ENCODE data around the gene SOCS2.
A peak's percentile ranks its signal among the peaks of the same experiment; 100 is the strongest.

SOCS2 gene

GRCh38 chr12:93577222-93577621, 4.7 kb downstream of the SOCS2 start:
- peak; percentile 52 for DNase-seq (ENCODE audit: low read depth)
- no peak overlapping the region for H3K4me3 ChIP-seq (ENCODE audit: low read length)
- TF ChIP-seq CTCF (IDR thresholded peaks at IDR 0.05; ENCODE audit: insufficient read depth, low read depth, low read length, missing control alignments), result no peak

GRCh38 chr12:93578221-93578620, 5.7 kb downstream of the SOCS2 start:
- H3K4me3 ChIP-seq (ENCODE audit: low read length), result no peak overlapping the region
- DNase-seq (ENCODE audit: low read depth), result no peak
- no peak for TF ChIP-seq CTCF (IDR thresholded peaks at IDR 0.05; ENCODE audit: insufficient read depth, low read depth, low read length, missing control alignments)

- DNase-seq (ENCODE audit: low read depth), result no peak
- TF ChIP-seq CTCF (IDR thresholded peaks at IDR 0.05; ENCODE audit: insufficient read depth, low read depth, low read length, missing control alignments), result no peak
- H3K4me3 ChIP-seq (ENCODE audit: low read length), result no peak overlapping the region
Measured at GRCh38 chr12:93580682-93581081, 8.2 kb downstream of the SOCS2 start.

- TF ChIP-seq CTCF (IDR thresholded peaks at IDR 0.05; ENCODE audit: insufficient read depth, low read depth, low read length, missing control alignments), result no peak
- H3K4me3 ChIP-seq (ENCODE audit: low read length), result no peak overlapping the region
- DNase-seq (ENCODE audit: low read depth), result peak; percentile 12
Measured at GRCh38 chr12:93581370-93581769, 8.9 kb downstream of the SOCS2 start.

- no peak for TF ChIP-seq CTCF (IDR thresholded peaks at IDR 0.05; ENCODE audit: insufficient read depth, low read depth, low read length, missing control alignments)
- DNase-seq (ENCODE audit: low read depth), result peak; percentile 82
- H3K4me3 ChIP-seq (ENCODE audit: low read length), result no peak overlapping the region
Measured at GRCh38 chr12:93582351-93582750, 9.9 kb downstream of the SOCS2 start.

- no peak overlapping the region for H3K4me3 ChIP-seq (ENCODE audit: low read length)
- DNase-seq (ENCODE audit: low read depth), result no peak
- no peak for TF ChIP-seq CTCF (IDR thresholded peaks at IDR 0.05; ENCODE audit: insufficient read depth, low read depth, low read length, missing control alignments)
Measured at GRCh38 chr12:93583627-93584392, 11.3 kb downstream of the SOCS2 start.

GRCh38 chr12:93585247-93585646, 12.8 kb downstream of the SOCS2 start:
- DNase-seq (ENCODE audit: low read depth), result no peak
- no peak overlapping the region for H3K4me3 ChIP-seq (ENCODE audit: low read length)
- TF ChIP-seq CTCF (IDR thresholded peaks at IDR 0.05; ENCODE audit: insufficient read depth, low read depth, low read length, missing control alignments), result no peak
